GM21576 (cell line): ENCODE measurements around the gene ANKRD6.

Experiments
- ATAC-seq: cut with Tn5 transposase; IDR thresholded peaks from one replicate; pipeline ENCODE4 v1.9.1; 2021; ENCODE audit warnings: mild to moderate bottlenecking, moderate library complexity; ENCODE audit not compliant: unreplicated experiment

The ANKRD6 gene

DNA sequence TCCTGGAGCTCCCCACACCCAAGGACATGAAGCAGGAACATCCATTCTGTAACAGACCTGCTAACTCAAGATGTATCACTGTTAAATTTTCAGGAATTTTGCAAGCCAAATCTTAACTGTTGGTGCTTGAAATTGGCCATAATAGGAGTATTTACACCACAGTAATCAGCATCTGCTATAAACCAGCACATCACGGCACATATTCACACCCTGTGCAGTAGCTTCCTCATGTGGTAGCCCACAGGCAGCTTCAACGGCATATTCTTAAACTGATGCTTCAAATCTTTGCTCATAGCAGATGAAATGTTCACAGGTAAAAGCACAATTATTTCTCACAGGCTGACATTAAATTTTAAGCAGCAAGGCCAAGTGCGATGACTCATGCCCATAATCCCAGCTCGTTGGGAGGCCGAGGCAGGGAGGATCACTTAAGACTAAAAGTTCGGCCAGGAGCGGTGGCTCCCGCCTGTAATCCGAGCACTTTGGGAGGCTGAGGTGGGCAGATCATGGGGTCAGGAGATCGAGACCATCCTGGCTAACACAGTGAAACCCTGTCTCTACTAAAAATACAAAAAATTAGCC is 249.1 kb downstream of the ANKRD6 start:
- no peak for ATAC-seq

DNA sequence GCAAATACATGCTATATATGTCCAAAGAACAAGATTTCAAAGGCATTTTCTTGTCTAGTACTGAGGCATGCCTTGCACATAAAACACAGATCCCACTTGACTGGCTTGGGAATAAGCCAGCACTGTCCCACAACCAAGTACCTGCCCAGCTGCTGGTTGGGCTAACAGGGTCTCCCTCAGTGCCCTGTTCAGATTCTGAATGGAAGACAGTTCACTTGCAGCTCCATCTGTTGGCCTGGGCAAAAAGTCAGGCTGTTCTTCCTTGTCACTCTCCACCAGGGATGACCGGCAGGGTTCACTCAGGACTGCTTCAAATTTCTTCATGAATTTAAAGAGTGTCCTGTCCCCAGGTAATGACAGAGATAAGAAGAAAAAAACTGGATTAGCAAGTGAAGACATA is 250.0 kb downstream of the ANKRD6 start:
- ATAC-seq, result no peak
